Naive thymus-derived CD4-positive, alpha-beta T cell (primary cell): ENCODE data around the gene TAOK1. TPM values are rescaled to one million over a fixed set of nuclear protein-coding genes. Genes with fewer than 3 reads are reported as not detected.
A peak's percentile ranks its signal among the peaks of the same experiment; 100 is the strongest.

Experiments
- ATAC-seq: fragments of 150-1000 bp; cut with Tn5 transposase; 2 replicates; pipeline ENCODE4 v1.10.0; 2021; ENCODE audit warnings: mild to moderate bottlenecking, moderate library complexity
- CTCF ChIA-PET: fragments of 350-600 bp; sonication (Branson Sonifier 250); formaldehyde crosslinking; loops from one replicate; lab custom pipeline; 2021; ENCODE audit warnings: antibody characterized with exemption; lab: Charles Lee
- POLR2A ChIA-PET: fragments of 350-600 bp; sonication (Branson Sonifier 250); formaldehyde crosslinking; loops from one replicate; lab custom pipeline; 2021; ENCODE audit warnings: antibody characterized with exemption, inconsistent platforms; lab: Charles Lee
- DNase-seq, 9 donors: peaks; one replicate each; pipeline versions ENCODE4 v3.0.0 to v3.0.0-alpha.2; 2020 to 2022; ENCODE audit warnings: mixed read lengths in 1 of 9
- H3K27ac ChIP-seq: one replicate; pipeline ENCODE4 v1.7.0; 2013; ENCODE audit warnings: mild to moderate bottlenecking, low read depth, low read length, moderate library complexity
- H3K27me3 ChIP-seq, 2 donors: one replicate each; pipeline ENCODE4 v1.7.0; 2013; ENCODE audit warnings: low read length in 2 of 2, mild to moderate bottlenecking in 2 of 2, moderate library complexity in 2 of 2; ENCODE audit not compliant: control insufficient read depth in 2 of 2, insufficient read depth in 2 of 2
- H3K36me3 ChIP-seq, 3 experiments: 1 replicate in 2 of 3; 2 replicates in 1 of 3; pipeline ENCODE4 v1.7.0; 2013; ENCODE audit warnings: low read length in 3 of 3, mild to moderate bottlenecking in 3 of 3, moderate library complexity in 1 of 3; ENCODE audit not compliant: insufficient read depth in 3 of 3, control insufficient read depth in 2 of 3
- H3K4me1 ChIP-seq, 2 donors: one replicate each; pipeline ENCODE4 v1.7.0; 2013; ENCODE audit warnings: low read length in 2 of 2, mild to moderate bottlenecking in 2 of 2, moderate library complexity in 1 of 2; ENCODE audit not compliant: control insufficient read depth in 2 of 2, insufficient read depth in 2 of 2
- H3K4me3 ChIP-seq: 2 replicates; pipeline ENCODE4 v1.7.0; 2013; ENCODE audit warnings: mild to moderate bottlenecking, low read length
- H3K9me3 ChIP-seq, 3 experiments: 1 replicate in 2 of 3; 2 replicates in 1 of 3; pipeline ENCODE4 v1.7.0; 2013; ENCODE audit warnings: low read length in 3 of 3; ENCODE audit not compliant: control insufficient read depth in 2 of 3
- H3K27ac Mint-ChIP-seq, 9 donors: one replicate each; pipeline ENCODE4 v1.8.0; 2020 to 2022; ENCODE audit warnings: mixed read lengths in 9 of 9, mild to moderate bottlenecking in 8 of 9, moderate library complexity in 5 of 9, inconsistent platforms in 2 of 9
- H3K27me3 Mint-ChIP-seq, 5 donors: one replicate each; pipeline ENCODE4 v1.8.0; 2021 to 2022; ENCODE audit warnings: mixed read lengths in 5 of 5, mild to moderate bottlenecking in 1 of 5
- H3K36me3 Mint-ChIP-seq, 5 donors: one replicate each; pipeline ENCODE4 v1.8.0; 2020 to 2022; ENCODE audit warnings: mixed read lengths in 5 of 5, mild to moderate bottlenecking in 3 of 5, inconsistent platforms in 1 of 5
- H3K4me1 Mint-ChIP-seq, 7 donors: one replicate each; pipeline ENCODE4 v1.8.0; 2020 to 2022; ENCODE audit warnings: mixed read lengths in 7 of 7, mild to moderate bottlenecking in 3 of 7, inconsistent platforms in 1 of 7
- H3K4me3 Mint-ChIP-seq, 10 donors: one replicate each; pipeline ENCODE4 v1.8.0; 2020 to 2022; ENCODE audit warnings: mild to moderate bottlenecking in 10 of 10, mixed read lengths in 10 of 10, moderate library complexity in 6 of 10, inconsistent platforms in 2 of 10
- H3K9me3 Mint-ChIP-seq, 11 donors: one replicate each; pipeline ENCODE4 v1.8.0; 2020 to 2022; ENCODE audit warnings: mixed read lengths in 11 of 11, mild to moderate bottlenecking in 4 of 11, inconsistent platforms in 1 of 11, moderate library complexity in 1 of 11
- intact Hi-C, 2 donors: fragments of 100-400 bp; cut with micrococcal nuclease; formaldehyde crosslinking; loops; one replicate each; pipeline ENCODE4 v1.15.1; 2023
- polyA plus RNA-seq, 2 donors: library from polyadenylated mRNA; unstranded; fragments of 300-500 nt; fragmentation: Illumina TruSeq; gene quantifications; one replicate each; pipeline ENCODE4 v1.2.3, GENCODE V29; 2021
- total RNA-seq, 6 experiments: library from RNA in 5 of 6; stranded (reverse) in 5 of 6; gene quantifications; 1 replicate in 5 of 6; 2 replicates in 1 of 6; pipeline ENCODE4 v1.2.3 and lab custom pipeline; 2021 to 2026

Gene TAOK1
- total and polyA plus RNA-seq, 7 experiments from 2014 or later: 2.2 to 70.1 (median 63.9) TPM

DNA sequence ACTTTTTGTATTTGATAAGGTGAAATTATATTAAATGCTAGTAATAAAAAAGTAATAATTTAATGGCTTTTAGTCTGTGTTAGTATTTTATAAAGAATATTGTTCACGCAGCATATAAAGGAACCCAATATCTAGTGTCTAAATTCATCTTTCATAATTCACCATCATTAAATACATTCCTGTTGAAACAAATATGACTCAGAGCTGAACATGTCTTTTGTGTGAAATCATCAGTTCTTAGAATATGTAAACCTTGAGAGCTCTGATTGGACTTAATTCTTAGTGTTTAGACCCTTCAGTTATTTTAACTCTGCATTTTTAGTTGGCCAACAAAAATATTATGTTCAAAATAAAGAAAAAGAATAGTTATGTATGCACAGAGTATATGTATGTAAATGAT is 104.8 kb downstream of the TAOK1 start:
- peaks cover 0 to 39% (median 24%) of the 10 kb centered on the region in 5 donors for H3K36me3 Mint-ChIP-seq
- Histone ChIP-seq H3K4me3 (no peak overlapping the region), H3K9me3 (no peaks in the 10 kb centered on the region), H3K36me3 (peaks cover 0 to 48% (median 12%) of the 10 kb centered on the region in 3 experiments), H3K27me3 (no peaks in the 10 kb centered on the region), H3K4me1 (no peaks in the 10 kb centered on the region), H3K27ac (no peak overlapping the region)
- peaks cover 0 to 5% (median 3%) of the 10 kb centered on the region in 7 donors for H3K4me1 Mint-ChIP-seq
- DNase-seq (no peak), ATAC-seq (no peak)
- H3K27me3 Mint-ChIP-seq: no peaks in the 10 kb centered on the region
- no peaks in the 10 kb centered on the region for H3K9me3 Mint-ChIP-seq
- no peak overlapping the region for H3K4me3 Mint-ChIP-seq
- POLR2A ChIA-PET: no interaction called here
- no peak overlapping the region for H3K27ac Mint-ChIP-seq
- intact Hi-C loops: no loop called here
- CTCF ChIA-PET: interaction anchor here (0.7 to 0.9 kb wide), 2 partner anchors 9 to 16 kb away, joined by 3 read pairs; no protein-coding TSS in a partner anchor

DNA sequence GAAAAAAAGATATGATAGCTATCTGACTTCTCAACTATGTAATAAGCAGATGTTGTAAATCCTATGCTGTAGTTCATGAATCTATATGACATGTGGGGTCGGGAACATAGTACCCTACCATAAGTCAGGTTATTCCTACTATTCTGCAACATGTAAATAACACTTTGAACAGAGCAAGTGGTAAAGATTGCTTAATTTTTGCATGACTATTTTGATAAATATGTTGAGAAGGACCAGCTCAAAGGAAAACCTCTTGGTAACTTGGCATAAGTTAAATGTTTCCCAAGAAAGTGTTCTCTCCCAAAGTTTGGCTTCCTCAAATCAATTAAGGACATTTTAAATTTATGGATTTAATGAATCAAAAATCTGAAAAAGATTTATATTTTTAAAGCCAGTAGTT is 114.5 kb downstream of the TAOK1 start:
- ATAC-seq (no peak), DNase-seq (no peak)
- peaks cover 0 to 27% (median 12%) of the 10 kb centered on the region in 5 donors for H3K36me3 Mint-ChIP-seq
- Histone ChIP-seq H3K36me3 (peaks cover 5 to 59% (median 14%) of the 10 kb centered on the region in 3 experiments), H3K9me3 (no peaks in the 10 kb centered on the region), H3K27ac (no peak overlapping the region), H3K27me3 (no peaks in the 10 kb centered on the region), H3K4me1 (no peaks in the 10 kb centered on the region), H3K4me3 (no peak overlapping the region)
- peaks cover 0 to 3% (median 0%) of the 10 kb centered on the region in 7 donors for H3K4me1 Mint-ChIP-seq
- no peaks in the 10 kb centered on the region for H3K9me3 Mint-ChIP-seq
- intact Hi-C loops: no loop called here
- CTCF ChIA-PET: interaction anchor here (0.6 kb wide), 1 partner anchor 791 kb away, joined by 4 read pairs; no protein-coding TSS in a partner anchor
- H3K4me3 Mint-ChIP-seq: no peak overlapping the region
- POLR2A ChIA-PET: no interaction called here
- H3K27ac Mint-ChIP-seq: no peak overlapping the region
- no peaks in the 10 kb centered on the region for H3K27me3 Mint-ChIP-seq

DNA sequence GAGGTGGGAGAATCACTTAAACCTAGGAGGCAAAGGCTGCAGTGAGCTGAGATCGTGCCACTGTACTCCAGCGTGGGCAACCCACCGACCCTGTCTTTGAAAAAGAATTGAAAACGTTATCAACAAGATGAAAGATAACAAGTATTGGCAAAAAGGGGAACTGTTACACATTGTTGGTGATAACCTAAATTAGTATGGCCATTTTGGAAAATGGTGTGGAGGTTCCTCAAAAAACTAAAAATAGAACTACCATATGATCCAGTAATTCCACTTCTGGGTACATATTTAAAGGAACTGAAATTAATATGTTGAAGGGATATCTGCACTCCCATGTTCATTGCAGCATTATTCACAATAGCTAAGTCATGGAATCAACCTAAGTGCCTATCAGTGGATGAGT is 115.7 kb downstream of the TAOK1 start:
- no peaks in the 10 kb centered on the region for H3K4me1 ChIP-seq
- no peaks in the 10 kb centered on the region for H3K9me3 ChIP-seq
- Mint-ChIP-seq H3K9me3 (no peaks in the 10 kb centered on the region), H3K4me1 (peaks cover 0 to 3% (median 0%) of the 10 kb centered on the region in 7 donors), H3K36me3 (peaks cover 0 to 24% (median 12%) of the 10 kb centered on the region in 5 donors), H3K27me3 (no peaks in the 10 kb centered on the region), H3K4me3 (no peak overlapping the region), H3K27ac (peak overlapping the region in 2 of 9 donors; percentile 0 to 11)
- intact Hi-C loops: no loop called here
- no peaks in the 10 kb centered on the region for H3K27me3 ChIP-seq
- POLR2A ChIA-PET: no interaction called here
- no peak overlapping the region for H3K27ac ChIP-seq
- DNase-seq: no peak
- CTCF ChIA-PET: no interaction called here
- H3K4me3 ChIP-seq: no peak overlapping the region
- H3K36me3 ChIP-seq: peaks cover 7 to 50% (median 14%) of the 10 kb centered on the region in 3 experiments
- ATAC-seq: no peak

DNA sequence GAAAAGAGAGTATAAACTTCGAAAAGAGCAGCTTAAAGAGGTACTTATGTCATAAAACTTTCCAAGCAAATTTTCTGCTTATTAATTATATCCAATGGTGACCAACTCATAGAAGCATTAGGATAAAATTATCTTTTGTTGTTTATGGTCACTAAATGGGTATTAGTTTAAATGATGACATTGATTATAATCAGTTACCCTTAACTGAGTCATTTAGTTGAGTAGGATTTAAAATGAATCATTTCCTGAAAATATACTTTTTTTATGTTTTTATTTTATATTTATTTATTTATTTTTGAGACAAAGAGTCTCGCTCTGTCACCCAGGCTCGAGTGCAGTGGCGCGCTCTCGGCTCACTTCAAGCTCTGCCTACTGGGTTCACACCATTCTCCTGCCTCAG is 120.8 kb downstream of the TAOK1 start:
- Histone ChIP-seq H3K36me3 (peaks cover 10 to 48% (median 12%) of the 10 kb centered on the region in 3 experiments), H3K4me3 (no peak overlapping the region), H3K27me3 (no peaks in the 10 kb centered on the region), H3K4me1 (no peaks in the 10 kb centered on the region), H3K27ac (no peak overlapping the region), H3K9me3 (no peaks in the 10 kb centered on the region)
- Mint-ChIP-seq H3K4me3 (no peak overlapping the region), H3K9me3 (no peaks in the 10 kb centered on the region), H3K36me3 (peaks cover 0 to 18% (median 3%) of the 10 kb centered on the region in 5 donors), H3K27ac (no peak overlapping the region), H3K4me1 (peaks cover 0 to 3% (median 0%) of the 10 kb centered on the region in 7 donors), H3K27me3 (no peaks in the 10 kb centered on the region)
- POLR2A ChIA-PET: no interaction called here
- ATAC-seq: no peak
- CTCF ChIA-PET: interaction anchor here (0.6 kb wide), 1 partner anchor 11 kb away, joined by 3 read pairs; no protein-coding TSS in a partner anchor
- DNase-seq: no peak
- intact Hi-C loops: no loop called here

DNA sequence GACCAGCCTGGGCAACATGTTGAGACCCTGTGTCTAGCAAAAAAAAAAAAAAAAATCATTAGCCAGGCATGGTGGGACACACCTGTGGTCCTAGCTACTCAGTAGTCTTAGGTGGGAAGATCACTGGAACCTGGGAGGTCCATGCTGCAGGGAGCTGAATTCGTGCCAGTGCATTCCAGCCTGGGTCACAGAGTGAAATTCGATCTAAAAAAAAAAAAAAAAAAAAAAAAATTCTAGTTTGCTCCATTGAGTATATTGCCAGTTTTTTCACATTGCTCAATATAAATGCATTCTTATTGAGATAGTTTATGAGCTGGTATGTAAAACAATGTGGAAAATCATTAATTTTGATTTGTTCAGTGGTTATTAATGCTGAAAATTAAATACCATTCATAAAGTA is 124.6 kb downstream of the TAOK1 start:
- no peaks in the 10 kb centered on the region for H3K27me3 ChIP-seq
- no peak overlapping the region for H3K4me3 ChIP-seq
- Mint-ChIP-seq H3K4me1 (peaks cover 0 to 1% (median 0%) of the 10 kb centered on the region in 7 donors), H3K36me3 (peaks cover 0 to 23% (median 13%) of the 10 kb centered on the region in 5 donors), H3K27me3 (no peaks in the 10 kb centered on the region), H3K9me3 (no peaks in the 10 kb centered on the region), H3K27ac (peak overlapping the region in 1 of 9 donors; percentile 59), H3K4me3 (no peak overlapping the region)
- no peak for DNase-seq
- no peaks in the 10 kb centered on the region for H3K9me3 ChIP-seq
- POLR2A ChIA-PET: interaction anchor here (0.9 kb wide), 1 partner anchor 9 kb away, joined by 3 read pairs; no protein-coding TSS in a partner anchor
- ATAC-seq: no peak
- intact Hi-C loops: no loop called here
- CTCF ChIA-PET: interaction anchor here (1.1 kb wide), 1 partner anchor 16 kb away, joined by 3 read pairs; no protein-coding TSS in a partner anchor
- H3K27ac ChIP-seq: no peak overlapping the region
- H3K4me1 ChIP-seq: no peaks in the 10 kb centered on the region
- peaks cover 5 to 64% (median 8%) of the 10 kb centered on the region in 3 experiments for H3K36me3 ChIP-seq

DNA sequence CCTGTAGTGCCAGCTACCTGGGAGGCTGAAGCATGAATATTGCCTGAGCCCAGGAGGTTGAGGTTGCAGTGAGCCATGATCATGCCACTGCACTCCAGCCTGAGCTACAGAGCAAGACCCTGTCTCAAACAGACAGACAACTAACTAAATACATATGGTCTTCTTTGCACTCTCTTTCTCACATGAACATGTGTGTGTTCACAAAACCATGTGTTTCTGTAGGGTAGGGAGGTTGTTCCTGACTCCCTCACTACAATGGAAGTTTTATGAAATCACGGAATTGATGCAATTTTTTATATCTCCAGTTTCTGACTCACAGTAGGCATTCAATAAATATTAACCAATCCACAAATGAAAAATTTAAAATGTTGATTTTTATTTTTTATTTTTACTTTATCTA is 128.2 kb downstream of the TAOK1 start:
- Histone ChIP-seq H3K4me3 (no peak overlapping the region), H3K27me3 (no peaks in the 10 kb centered on the region), H3K36me3 (peaks cover 6 to 70% (median 8%) of the 10 kb centered on the region in 3 experiments), H3K27ac (no peak overlapping the region), H3K4me1 (no peaks in the 10 kb centered on the region), H3K9me3 (no peaks in the 10 kb centered on the region)
- peak overlapping the region in 1 of 9 donors; percentile 36 for H3K27ac Mint-ChIP-seq
- POLR2A ChIA-PET: no interaction called here
- peaks cover 3 to 33% (median 14%) of the 10 kb centered on the region in 5 donors for H3K36me3 Mint-ChIP-seq
- H3K4me1 Mint-ChIP-seq: peaks cover 0 to 1% (median 0%) of the 10 kb centered on the region in 7 donors
- no peak for ATAC-seq
- intact Hi-C loops: no loop called here
- no peak for DNase-seq
- no peaks in the 10 kb centered on the region for H3K27me3 Mint-ChIP-seq
- CTCF ChIA-PET: interaction anchor here (0.6 to 1.1 kb wide), 2 partner anchors 9 to 13 kb away, joined by 4 to 5 read pairs; no protein-coding TSS in a partner anchor
- H3K9me3 Mint-ChIP-seq: no peaks in the 10 kb centered on the region
- H3K4me3 Mint-ChIP-seq: no peak overlapping the region

DNA sequence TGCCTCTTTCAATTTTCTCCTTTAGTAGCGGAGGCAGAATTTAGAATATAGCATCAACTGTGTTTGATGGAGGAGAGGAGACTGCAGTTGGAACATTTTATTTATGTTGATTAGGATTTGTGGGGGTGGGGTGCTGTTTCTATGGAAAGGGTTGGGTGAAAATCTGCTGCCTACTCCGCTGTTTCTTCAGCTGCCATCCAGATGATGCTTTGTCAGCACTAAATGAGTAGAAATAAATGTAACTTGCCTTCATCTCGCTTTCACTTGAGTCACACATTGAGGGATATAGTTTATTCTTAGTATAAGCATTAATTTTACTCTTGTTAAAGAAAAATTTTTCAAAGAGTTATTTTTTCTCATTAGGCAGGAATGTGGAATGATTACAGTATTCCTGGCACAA is 134.5 kb downstream of the TAOK1 start:
- H3K4me3 Mint-ChIP-seq: no peak overlapping the region
- no peaks in the 10 kb centered on the region for H3K9me3 Mint-ChIP-seq
- Histone ChIP-seq H3K27me3 (no peaks in the 10 kb centered on the region), H3K4me3 (no peak overlapping the region), H3K36me3 (peaks cover 8 to 53% (median 10%) of the 10 kb centered on the region in 3 experiments), H3K4me1 (no peaks in the 10 kb centered on the region), H3K9me3 (no peaks in the 10 kb centered on the region), H3K27ac (no peak overlapping the region)
- no peak for DNase-seq
- intact Hi-C loops: no loop called here
- H3K4me1 Mint-ChIP-seq: no peaks in the 10 kb centered on the region
- H3K27ac Mint-ChIP-seq: no peak overlapping the region
- CTCF ChIA-PET: no interaction called here
- no peak for ATAC-seq
- peaks cover 5 to 24% (median 7%) of the 10 kb centered on the region in 5 donors for H3K36me3 Mint-ChIP-seq
- no peaks in the 10 kb centered on the region for H3K27me3 Mint-ChIP-seq
- POLR2A ChIA-PET: no interaction called here
